VCaP (cell line): ENCODE measurements around the gene GLYR1.
A peak's percentile ranks its signal among the peaks of the same experiment; 100 is the strongest.

Experiments
- H3K27ac ChIP-seq: fragments of 450-650 bp; 2 replicates; pipeline ENCODE4 v1.5.1; 2017
- TF ChIP-seq, protein P1 (sequence below): fragments of 450-650 bp; conservative IDR thresholded peaks from 2 replicates; pipeline ENCODE4 v1.5.1; 2017; ENCODE audit warnings: mild to moderate bottlenecking, moderate library complexity

Gene GLYR1

DNA sequence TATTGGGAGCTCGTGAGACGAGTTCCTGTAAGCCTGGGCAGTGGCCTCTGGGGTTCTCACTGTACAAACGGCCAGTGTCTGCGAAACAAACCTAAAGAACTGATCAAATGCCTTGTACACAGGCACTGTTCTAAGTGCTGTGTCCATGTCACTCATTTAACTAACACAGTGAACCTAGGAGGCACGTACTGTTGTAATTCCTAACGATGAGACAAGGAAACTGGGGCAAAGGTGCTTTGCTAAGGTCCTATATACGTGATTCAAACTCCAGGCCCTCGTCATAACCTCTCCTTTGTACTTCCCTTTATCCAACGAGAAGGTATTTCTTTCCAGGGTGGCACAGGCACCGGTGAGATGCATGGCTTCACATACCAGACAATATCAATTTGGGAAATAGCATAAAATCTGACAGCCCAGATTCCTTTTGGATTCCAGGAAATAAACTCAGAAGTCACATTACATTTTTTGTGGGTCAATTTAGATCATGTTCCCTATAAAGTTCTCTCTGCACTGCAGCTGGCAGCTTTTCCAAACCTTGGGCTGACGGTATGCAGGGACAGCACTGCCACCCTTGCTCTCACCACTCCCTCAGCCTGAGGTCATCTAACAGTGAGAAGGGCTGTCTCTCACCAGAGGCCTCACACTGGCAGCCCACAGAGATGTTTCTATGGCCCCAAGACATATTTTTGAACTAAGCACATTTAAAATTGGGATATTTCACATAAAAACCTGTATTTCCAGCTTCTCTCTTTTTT lies 18.3 kb downstream of the GLYR1 start:
- TF ChIP-seq, protein P1, sequence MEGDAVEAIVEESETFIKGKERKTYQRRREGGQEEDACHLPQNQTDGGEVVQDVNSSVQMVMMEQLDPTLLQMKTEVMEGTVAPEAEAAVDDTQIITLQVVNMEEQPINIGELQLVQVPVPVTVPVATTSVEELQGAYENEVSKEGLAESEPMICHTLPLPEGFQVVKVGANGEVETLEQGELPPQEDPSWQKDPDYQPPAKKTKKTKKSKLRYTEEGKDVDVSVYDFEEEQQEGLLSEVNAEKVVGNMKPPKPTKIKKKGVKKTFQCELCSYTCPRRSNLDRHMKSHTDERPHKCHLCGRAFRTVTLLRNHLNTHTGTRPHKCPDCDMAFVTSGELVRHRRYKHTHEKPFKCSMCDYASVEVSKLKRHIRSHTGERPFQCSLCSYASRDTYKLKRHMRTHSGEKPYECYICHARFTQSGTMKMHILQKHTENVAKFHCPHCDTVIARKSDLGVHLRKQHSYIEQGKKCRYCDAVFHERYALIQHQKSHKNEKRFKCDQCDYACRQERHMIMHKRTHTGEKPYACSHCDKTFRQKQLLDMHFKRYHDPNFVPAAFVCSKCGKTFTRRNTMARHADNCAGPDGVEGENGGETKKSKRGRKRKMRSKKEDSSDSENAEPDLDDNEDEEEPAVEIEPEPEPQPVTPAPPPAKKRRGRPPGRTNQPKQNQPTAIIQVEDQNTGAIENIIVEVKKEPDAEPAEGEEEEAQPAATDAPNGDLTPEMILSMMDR = no peak
- peak overlapping the region; percentile 18; the same call in 1 of the 2 replicates for H3K27ac ChIP-seq

DNA sequence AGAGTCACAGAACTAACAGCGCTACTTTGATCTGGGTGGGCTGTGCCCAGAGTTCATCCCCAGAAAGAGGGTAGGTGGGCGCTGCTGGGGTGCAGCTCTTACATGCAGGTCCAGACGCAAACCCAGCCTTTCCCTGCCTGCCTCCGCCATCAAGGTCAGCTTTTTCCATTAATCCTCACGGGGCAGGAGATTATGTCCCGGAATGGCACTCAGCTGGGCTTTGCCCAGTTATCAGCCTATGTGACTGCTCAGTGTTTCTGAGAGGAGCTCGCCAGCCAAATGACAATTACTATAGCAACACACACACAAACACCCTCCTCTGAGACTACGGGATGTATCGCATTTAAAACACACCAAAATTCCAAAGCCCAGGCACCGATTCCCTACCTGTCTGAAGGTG lies 20.1 kb downstream of the GLYR1 start:
- H3K27ac ChIP-seq = no peak overlapping the region
- TF ChIP-seq, protein P1 = no peak

DNA sequence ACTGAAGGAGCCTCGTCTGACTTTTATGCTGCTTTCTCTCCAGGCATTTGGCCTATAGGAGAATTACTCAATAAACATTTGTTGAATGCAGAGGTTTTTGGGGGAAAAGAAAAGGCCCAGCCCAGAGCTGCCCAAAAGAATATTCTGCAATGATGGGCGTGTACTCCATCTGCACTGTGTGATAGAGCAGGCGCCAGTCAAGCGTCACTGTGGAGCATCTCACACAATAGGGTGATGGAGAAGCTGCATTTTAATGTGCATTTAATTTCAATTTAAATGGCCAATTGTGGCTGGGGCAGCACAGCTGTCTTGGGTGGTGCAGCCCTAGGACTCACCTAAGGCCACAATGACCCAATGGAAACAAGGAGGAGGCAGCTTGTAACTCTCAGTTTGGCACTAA lies 20.6 kb downstream of the GLYR1 start:
- TF ChIP-seq, protein P1 = no peak
- H3K27ac ChIP-seq = no peak overlapping the region

DNA sequence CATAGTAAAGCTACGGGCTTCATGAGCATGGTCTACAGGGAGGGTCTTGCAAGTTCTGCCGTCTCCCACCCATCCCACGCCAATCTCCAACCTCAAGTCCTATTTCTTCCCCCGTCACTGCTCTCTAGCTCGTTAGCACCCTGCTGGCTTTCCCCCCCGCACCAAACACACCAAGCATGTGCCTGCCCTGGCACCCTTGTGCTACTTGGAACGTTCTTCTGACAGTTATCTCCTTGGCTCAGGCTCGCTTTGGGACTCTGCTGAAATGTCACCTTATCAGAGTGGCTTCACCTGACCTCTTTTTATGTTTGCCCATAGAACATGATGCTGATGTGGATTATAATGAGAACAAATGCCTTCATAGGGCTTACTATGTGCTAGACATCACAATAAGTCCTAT lies 21.9 kb downstream of the GLYR1 start:
- TF ChIP-seq, protein P1 = no peak
- no peak overlapping the region for H3K27ac ChIP-seq

DNA sequence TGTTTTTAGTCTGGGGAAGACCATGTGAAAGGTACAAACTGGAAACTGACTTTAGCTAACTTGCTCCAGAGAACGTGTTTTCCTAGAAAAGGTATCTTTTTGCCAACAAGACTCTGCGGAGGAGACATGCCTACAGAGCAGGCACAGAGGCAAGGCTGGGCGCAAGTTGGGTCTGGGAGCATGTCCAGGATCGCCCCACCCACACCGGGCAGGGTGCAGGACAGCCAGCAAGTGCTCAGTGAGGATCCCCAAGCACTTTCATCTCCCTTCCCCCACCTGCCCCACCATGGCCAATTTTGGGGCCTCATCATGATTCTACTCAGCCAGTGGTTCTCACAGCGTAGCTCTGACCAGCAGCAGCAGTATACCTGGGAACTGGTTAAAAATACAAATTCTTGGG lies 26.4 kb downstream of the GLYR1 start:
- no peak overlapping the region for H3K27ac ChIP-seq
- TF ChIP-seq, protein P1 = no peak

DNA sequence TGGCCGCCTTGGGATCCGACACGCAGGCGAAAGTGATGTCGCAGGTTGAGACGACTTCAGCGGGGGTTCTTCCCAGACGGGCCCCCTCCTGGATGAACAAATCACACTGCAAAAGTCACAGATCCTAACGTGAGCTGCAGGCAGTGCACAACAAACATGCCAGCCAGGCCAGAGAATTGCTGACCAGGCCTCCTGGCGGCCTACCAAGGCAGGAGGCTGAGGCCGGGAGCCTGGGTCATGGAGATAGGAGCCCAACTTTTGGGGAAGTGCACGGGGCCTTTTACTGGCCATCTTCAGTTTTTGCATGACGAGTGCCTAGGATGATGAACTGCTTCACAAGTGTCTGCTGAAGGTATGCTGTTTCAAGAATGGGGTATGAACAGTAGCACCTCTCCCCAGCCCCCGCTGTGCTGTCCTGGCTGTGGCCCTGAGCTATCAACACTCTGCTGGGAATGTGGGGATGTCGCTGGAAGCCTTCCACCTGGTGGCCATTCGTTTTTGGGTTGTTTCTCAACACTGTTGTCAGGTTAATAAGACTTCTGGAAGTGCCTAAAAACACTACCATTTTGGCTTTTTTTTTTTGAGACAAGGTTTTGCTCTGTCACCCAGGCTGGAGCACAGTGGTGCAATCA lies 32.4 kb downstream of the GLYR1 start:
- no peak overlapping the region for H3K27ac ChIP-seq
- TF ChIP-seq, protein P1 = no peak

DNA sequence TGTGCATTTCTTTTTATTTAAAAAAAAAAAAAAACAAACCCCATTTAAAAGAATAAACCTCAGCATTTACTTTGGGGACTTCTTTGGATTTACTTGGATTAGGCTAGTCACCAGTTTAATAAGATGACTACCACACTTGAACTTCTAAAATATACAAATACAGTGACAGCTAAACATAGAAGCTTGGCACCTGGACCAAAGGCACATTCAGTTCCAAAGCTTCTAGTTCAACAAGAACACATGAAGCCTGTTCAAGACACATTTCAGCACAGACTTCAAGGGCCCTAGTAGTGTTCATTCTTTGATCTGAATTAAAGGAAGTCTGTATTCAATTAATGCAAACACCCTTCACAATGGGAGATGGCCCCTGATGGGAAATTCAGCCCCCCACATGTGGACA lies 33.0 kb downstream of the GLYR1 start:
- no peak overlapping the region for H3K27ac ChIP-seq
- TF ChIP-seq, protein P1 = no peak
